Duodenal mucosa (tissue), 2 donors: ENCODE measurements around the gene TRIM64.
"Not testable (repeated sequence)": the region's sequence is repeated elsewhere in the genome, so short reads cannot be mapped to it uniquely, and the experiment has no call there.

ENCODE experiments used
- H3K27ac ChIP-seq: one replicate; pipeline ENCODE4 v1.7.0; 2013; ENCODE audit warnings: low read depth, low read length
- H3K27me3 ChIP-seq, 2 donors: one replicate each; pipeline ENCODE4 v1.7.0; 2013; ENCODE audit warnings: low read length in 2 of 2, control low read depth in 1 of 2; ENCODE audit not compliant: insufficient read depth in 2 of 2, control insufficient read depth in 1 of 2
- H3K36me3 ChIP-seq, 2 donors: one replicate each; pipeline ENCODE4 v1.7.0; 2013; ENCODE audit warnings: low read length in 2 of 2, control low read depth in 1 of 2; ENCODE audit not compliant: insufficient read depth in 2 of 2, control insufficient read depth in 1 of 2
- H3K4me1 ChIP-seq, 2 donors: one replicate each; pipeline ENCODE4 v1.7.0; 2013; ENCODE audit warnings: low read length in 2 of 2, control low read depth in 1 of 2; ENCODE audit not compliant: insufficient read depth in 2 of 2, control insufficient read depth in 1 of 2
- H3K4me3 ChIP-seq, 2 donors: one replicate each; pipeline ENCODE4 v1.7.0; 2013; ENCODE audit warnings: low read length in 2 of 2, low read depth in 1 of 2
- H3K9ac ChIP-seq, 2 donors: one replicate each; pipeline ENCODE4 v1.7.0; 2013; ENCODE audit warnings: low read length in 2 of 2, low read depth in 1 of 2
- H3K9me3 ChIP-seq, 2 donors: one replicate each; pipeline ENCODE4 v1.7.0; 2013; ENCODE audit warnings: low read length in 2 of 2, control low read depth in 1 of 2; ENCODE audit not compliant: control insufficient read depth in 1 of 2

TRIM64 gene

GRCh38 chr11:89965737-89966136 lies at the start of gene TRIM64:
TSS of gene TRIM64 (plus strand) at chr11:89966037. CDS start at chr11:89968504, 2,467 bp downstream.
- H3K9me3 ChIP-seq, H3K36me3 ChIP-seq, H3K9ac ChIP-seq, H3K27me3 ChIP-seq, H3K4me3 ChIP-seq, H3K27ac ChIP-seq, H3K4me1 ChIP-seq: not testable (repeated sequence)

- Histone ChIP-seq H3K4me1 (no peaks in the 10 kb centered on the region), H3K9me3 (no peaks in the 10 kb centered on the region), H3K27me3 (no peaks in the 10 kb centered on the region), H3K9ac (no peak within 1 kb of the TSS), H3K36me3 (no peaks in the 10 kb centered on the region), H3K27ac (no peak within 1 kb of the TSS), H3K4me3 (no peak within 1 kb of the TSS)
Measured at GRCh38 chr11:89922195-89922660, 43.6 kb upstream of the TRIM64 start, which contains the start of gene TRIM49D1. TSS of gene TRIM49D1 (minus strand) at chr11:89922245. CDS start at chr11:89917710, 4,535 bp downstream.

- not testable (repeated sequence) for H3K4me3 ChIP-seq, H3K36me3 ChIP-seq, H3K27ac ChIP-seq, H3K9ac ChIP-seq, H3K9me3 ChIP-seq, H3K27me3 ChIP-seq, H3K4me1 ChIP-seq
Measured at GRCh38 chr11:89923764-89924163, 42.1 kb upstream of the TRIM64 start, which contains the start of gene TRIM49D2. TSS of gene TRIM49D2 (plus strand) at chr11:89924064. CDS start at chr11:89926762, 2,698 bp downstream.

- not testable (repeated sequence) for H3K9ac ChIP-seq, H3K27me3 ChIP-seq, H3K4me1 ChIP-seq, H3K4me3 ChIP-seq, H3K27ac ChIP-seq, H3K36me3 ChIP-seq, H3K9me3 ChIP-seq
Measured at GRCh38 chr11:89960833-89961232, 5.0 kb upstream of the TRIM64 start.
